Activated CD8-positive, alpha-beta memory T cell treated with anti-CD3 and anti-CD28 coated beads, Interleukin-2, amount 50 U/mL, for 4 hours (primary cell): Measurements from ENCODE around the gene HINT3.
"Not testable (repeated sequence)": the region's sequence is repeated elsewhere in the genome, so short reads cannot be mapped to it uniquely, and the experiment has no call there.

Experiments
- DNase-seq: peaks from one replicate; pipeline ENCODE4 v3.0.0-alpha.2; 2020

HINT3 gene

GRCh38 chr6:125940247-125941041 lies 16.1 kb upstream of the HINT3 start:
- no peak for DNase-seq

GRCh38 chr6:125942672-125943527 lies 13.7 kb upstream of the HINT3 start:
- DNase-seq = no peak

GRCh38 chr6:125943528-125944433 lies 12.8 kb upstream of the HINT3 start:
- DNase-seq = no peak

- DNase-seq = no peak
These were observed 12.1 kb upstream of the HINT3 start for GRCh38 chr6:125944434-125944816.

- no peak for DNase-seq
These were observed 11.7 kb upstream of the HINT3 start for GRCh38 chr6:125944896-125945295.

GRCh38 chr6:125945378-125946141 lies 11.0 kb upstream of the HINT3 start:
- DNase-seq = no peak

GRCh38 chr6:125947615-125948014 lies 9.0 kb upstream of the HINT3 start:
- no peak for DNase-seq

GRCh38 chr6:125948455-125948854 lies 8.1 kb upstream of the HINT3 start:
- DNase-seq = no peak

- no peak for DNase-seq
These were observed 7.5 kb upstream of the HINT3 start for GRCh38 chr6:125949069-125949468.

- no peak for DNase-seq
These were observed 6.3 kb upstream of the HINT3 start for GRCh38 chr6:125950293-125950692.

- DNase-seq = not testable (repeated sequence)
These were observed 5.9 kb upstream of the HINT3 start for GRCh38 chr6:125950716-125951115.

GRCh38 chr6:125951323-125951722 lies 5.2 kb upstream of the HINT3 start:
- DNase-seq = no peak

GRCh38 chr6:125952764-125953501 lies 3.6 kb upstream of the HINT3 start:
- DNase-seq = peak; percentile 14

- no peak for DNase-seq
These were observed 3.1 kb upstream of the HINT3 start for GRCh38 chr6:125953502-125953875.

- no peak for DNase-seq
These were observed 1.7 kb upstream of the HINT3 start for GRCh38 chr6:125954735-125955339.

GRCh38 chr6:125955973-125956372 lies 597 bp upstream of the HINT3 start:
- no peak for DNase-seq

GRCh38 chr6:125957391-125957693 lies 772 bp downstream of the HINT3 start:
- DNase-seq = no peak

- no peak for DNase-seq
These were observed 1.3 kb downstream of the HINT3 start for GRCh38 chr6:125957845-125958244.

GRCh38 chr6:125959041-125959440 lies 2.5 kb downstream of the HINT3 start:
- DNase-seq = no peak

- DNase-seq = no peak
These were observed 4.5 kb downstream of the HINT3 start for GRCh38 chr6:125961117-125961516.

GRCh38 chr6:125962900-125963497 lies 6.4 kb downstream of the HINT3 start:
- DNase-seq = no peak
